Kidney epithelial cell (primary cell): ENCODE results near the gene ATRAID. TPM values are rescaled to one million over a fixed set of nuclear protein-coding genes. Genes with fewer than 3 reads are reported as not detected.
"Not testable (repeated sequence)": the region's sequence is repeated elsewhere in the genome, so short reads cannot be mapped to it uniquely, and the experiment has no call there.

Experiments used
- DNase-seq: peaks from one replicate; pipeline ENCODE4 v3.0.0-alpha.2; 2010; ENCODE audit warnings: low read depth
- H3K27me3 ChIP-seq: 2 replicates; pipeline ENCODE4 v1.6.0; 2011; ENCODE audit warnings: low read length; ENCODE audit not compliant: control insufficient read depth, insufficient read depth
- H3K36me3 ChIP-seq: 2 replicates; pipeline ENCODE4 v1.5.1; 2011; ENCODE audit warnings: low read length; ENCODE audit not compliant: control insufficient read depth, insufficient read depth
- H3K4me3 ChIP-seq: 2 replicates; pipeline ENCODE4 v1.5.1; 2011; ENCODE audit warnings: low read depth, mild to moderate bottlenecking, control low read depth, low read length
- CTCF ChIP-seq: IDR thresholded peaks from 2 replicates; pipeline ENCODE4 v1.5.1; 2011; ENCODE audit warnings: mild to moderate bottlenecking, moderate library complexity, low read length, control low read depth, inconsistent platforms; ENCODE audit not compliant: insufficient read depth, poor library complexity, severe bottlenecking
- total RNA-seq: library from RNA; depleted of rRNA; stranded (reverse); fragments of >200 nt; gene quantifications from 2 replicates; pipeline ENCODE4 v1.2.3, GENCODE V29; 2015

ATRAID gene
- total RNA-seq, 1 donor from 2014 or later, result 146 TPM

- Histone ChIP-seq H3K36me3 (no peaks in the 10 kb centered on the region), H3K4me3 (no peak overlapping the region), H3K27me3 (peaks cover 22% of the 10 kb centered on the region)
- no peak for DNase-seq
- no peak for TF ChIP-seq CTCF
These were observed 37.2 kb upstream of the ATRAID start for GRCh38 chr2:27174638-27175037.

- DNase-seq, result no peak
- H3K27me3 ChIP-seq, result peaks cover 19% of the 10 kb centered on the region
- no peaks in the 10 kb centered on the region for H3K36me3 ChIP-seq
- no peak overlapping the region for H3K4me3 ChIP-seq
- TF ChIP-seq CTCF, result no peak
These were observed 36.5 kb upstream of the ATRAID start for GRCh38 chr2:27175330-27175729.

GRCh38 chr2:27175781-27176180, 36.1 kb upstream of the ATRAID start:
- H3K36me3 ChIP-seq, H3K4me3 ChIP-seq, DNase-seq: not testable (repeated sequence)
- H3K27me3 ChIP-seq, result peaks cover 17% of the 10 kb centered on the region

- no peak for TF ChIP-seq CTCF
- H3K4me3 ChIP-seq, result no peak overlapping the region
- H3K36me3 ChIP-seq, result no peaks in the 10 kb centered on the region
- peaks cover 12% of the 10 kb centered on the region for H3K27me3 ChIP-seq
- DNase-seq, result no peak
These were observed 34.1 kb upstream of the ATRAID start for GRCh38 chr2:27177441-27178351.

- Histone ChIP-seq H3K27me3 (peaks cover 6% of the 10 kb centered on the region), H3K36me3 (no peaks in the 10 kb centered on the region), H3K4me3 (no peak overlapping the region)
- no peak for DNase-seq
- TF ChIP-seq CTCF, result no peak
These were observed 33.4 kb upstream of the ATRAID start for GRCh38 chr2:27178469-27178868.

GRCh38 chr2:27179344-27180000, 32.4 kb upstream of the ATRAID start:
- no peak for DNase-seq
- TF ChIP-seq CTCF, result no peak
- H3K4me3 ChIP-seq, result no peak overlapping the region
- peaks cover 6% of the 10 kb centered on the region for H3K27me3 ChIP-seq
- H3K36me3 ChIP-seq, result no peaks in the 10 kb centered on the region
